Activated CD4-positive, CD25-positive, alpha-beta regulatory T cell (primary cell): ENCODE data around the gene ACACA.

ENCODE experiments used
- DNase-seq, 4 experiments: peaks; one replicate each; lab custom pipeline; 2025; lab: John Stamatoyannopoulos, UW

Gene ACACA

GRCh38 chr17:37066322-37067255, 340.0 kb downstream of the ACACA start:
- DNase-seq = no peak

- no peak for DNase-seq
Measured at GRCh38 chr17:37065486-37066321, 340.9 kb downstream of the ACACA start.

- DNase-seq = no peak
Measured at GRCh38 chr17:37064956-37065355, 341.7 kb downstream of the ACACA start.

GRCh38 chr17:37064206-37064605, 342.4 kb downstream of the ACACA start:
- no peak for DNase-seq

GRCh38 chr17:37062021-37062420, 344.6 kb downstream of the ACACA start:
- no peak for DNase-seq

- DNase-seq = no peak
Measured at GRCh38 chr17:37060928-37061327, 345.7 kb downstream of the ACACA start.

GRCh38 chr17:37060094-37060493, 346.5 kb downstream of the ACACA start:
- no peak for DNase-seq

GRCh38 chr17:37059493-37059892, 347.1 kb downstream of the ACACA start:
- no peak for DNase-seq

GRCh38 chr17:37056622-37057021, 350.0 kb downstream of the ACACA start:
- no peak for DNase-seq

GRCh38 chr17:37054894-37055293, 351.7 kb downstream of the ACACA start:
- DNase-seq = no peak

- DNase-seq = no peak
Measured at GRCh38 chr17:37052450-37052849, 354.2 kb downstream of the ACACA start.

- no peak for DNase-seq
Measured at GRCh38 chr17:37051833-37052232, 354.8 kb downstream of the ACACA start.

- DNase-seq = no peak
Measured at GRCh38 chr17:37051381-37051780, 355.3 kb downstream of the ACACA start.

- DNase-seq = no peak
Measured at GRCh38 chr17:37050920-37051319, 355.7 kb downstream of the ACACA start.

- no peak for DNase-seq
Measured at GRCh38 chr17:37048811-37049210, 357.8 kb downstream of the ACACA start.

GRCh38 chr17:37047631-37048104, 359.0 kb downstream of the ACACA start:
- DNase-seq = peak; percentile 46 to 69 (median 50)

- DNase-seq = no peak
Measured at GRCh38 chr17:37045351-37045922, 361.2 kb downstream of the ACACA start.

GRCh38 chr17:37043201-37043600, 363.4 kb downstream of the ACACA start:
- DNase-seq = no peak

GRCh38 chr17:37041932-37042331, 364.7 kb downstream of the ACACA start:
- no peak for DNase-seq

GRCh38 chr17:37039269-37039668, 367.4 kb downstream of the ACACA start:
- DNase-seq = no peak

- DNase-seq = no peak
Measured at GRCh38 chr17:37037590-37038155, 369.0 kb downstream of the ACACA start.
